ENCODE measurements around the gene HS6ST3. TPM values are rescaled to one million over a fixed set of nuclear protein-coding genes. Genes with fewer than 3 reads are reported as not detected.

HS6ST3 gene
- total RNA-seq, 2 donors from 2014 or later: not detected

GRCh38 chr13:96159725-96160124 is 69.8 kb downstream of the HS6ST3 start:
- ATAC-seq: no peak
- peaks cover 10 to 18% of the 10 kb centered on the region in 2 donors for H3K9me3 Mint-ChIP-seq

GRCh38 chr13:96161141-96161540 is 71.2 kb downstream of the HS6ST3 start:
- no peak for ATAC-seq
- Mint-ChIP-seq H3K27ac (no peak overlapping the region), H3K36me3 (peaks cover 0 to 4% of the 10 kb centered on the region in 2 donors), H3K9me3 (peaks cover 6 to 23% of the 10 kb centered on the region in 2 donors)
- DNase-seq (ENCODE audit: low spot score in 2 of 2): no peak

More at GRCh38 chr13:96159725-96160124, 69.8 kb downstream of the HS6ST3 start:
- no peak for DNase-seq (ENCODE audit: low spot score in 2 of 2)
- no peak overlapping the region for H3K27ac Mint-ChIP-seq
- peaks cover 0 to 4% of the 10 kb centered on the region in 2 donors for H3K36me3 Mint-ChIP-seq

DNA sequence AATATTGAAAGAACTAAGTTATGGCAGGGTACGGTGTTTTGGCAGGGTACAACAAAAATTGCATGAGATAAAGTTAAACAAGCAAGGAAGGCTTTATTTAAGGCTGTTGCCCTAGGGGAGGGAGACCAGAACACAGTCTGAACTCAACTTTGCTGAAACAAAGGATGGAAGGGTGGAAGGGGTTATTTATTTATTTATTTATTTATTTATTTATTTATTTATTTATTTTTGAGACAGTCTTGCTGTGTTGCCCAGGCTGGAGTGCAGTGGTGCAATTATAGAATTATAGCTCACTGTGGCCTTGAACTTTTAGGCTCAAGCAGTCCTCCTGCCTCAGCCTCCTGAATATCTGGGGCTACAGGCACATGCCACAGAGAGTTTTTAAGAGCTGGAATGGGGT is 75.9 kb downstream of the HS6ST3 start:
- DNase-seq (ENCODE audit: low spot score in 2 of 2) (no peak), ATAC-seq (no peak)
- no peaks in the 10 kb centered on the region for H3K36me3 Mint-ChIP-seq
- H3K9me3 Mint-ChIP-seq: peaks cover 0 to 23% of the 10 kb centered on the region in 2 donors
- no peak overlapping the region for H3K27ac Mint-ChIP-seq

DNA sequence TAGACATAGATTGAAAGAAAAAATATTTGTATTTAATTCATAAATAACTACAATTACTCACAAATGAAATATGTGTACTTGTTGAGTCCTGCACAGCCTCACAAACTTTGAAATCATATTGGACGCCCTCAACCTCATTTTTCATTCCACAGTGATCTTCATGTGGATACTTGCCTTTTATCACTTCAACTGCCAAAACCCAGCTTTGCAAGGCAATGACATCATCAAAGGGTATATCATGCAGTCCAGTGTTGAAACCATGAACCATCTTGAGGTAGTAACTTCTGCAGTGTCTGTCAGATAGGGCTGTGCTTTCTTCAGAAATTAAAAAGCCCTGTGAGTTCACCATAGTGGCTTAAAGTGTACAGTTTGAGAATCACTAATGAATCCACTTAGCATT is 82.2 kb downstream of the HS6ST3 start:
- H3K27ac Mint-ChIP-seq: no peak overlapping the region
- H3K9me3 Mint-ChIP-seq: peaks cover 0 to 8% of the 10 kb centered on the region in 2 donors
- H3K36me3 Mint-ChIP-seq: no peaks in the 10 kb centered on the region
- no peak for ATAC-seq
- DNase-seq (ENCODE audit: low spot score in 2 of 2): no peak

DNA sequence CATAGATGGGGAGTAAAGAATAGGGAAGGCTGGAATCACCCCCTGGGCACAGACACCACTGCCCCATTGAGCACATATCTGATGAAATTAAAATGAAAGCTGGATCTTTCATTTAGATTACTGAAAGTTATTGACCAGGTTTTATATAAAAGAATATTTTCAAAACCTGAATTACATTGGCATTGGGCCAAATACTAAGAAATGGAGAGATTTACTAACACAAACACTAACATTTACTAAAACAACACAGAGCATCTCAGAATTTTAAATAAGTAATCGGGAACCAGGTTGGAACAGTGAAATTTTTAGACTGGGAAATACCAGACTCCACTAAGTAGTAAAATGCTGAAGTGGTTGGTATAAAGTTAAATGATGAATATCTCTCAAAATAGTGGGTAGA is 88.9 kb downstream of the HS6ST3 start:
- no peak for ATAC-seq
- no peak for DNase-seq (ENCODE audit: low spot score in 2 of 2)
- no peak overlapping the region for H3K27ac Mint-ChIP-seq
- no peaks in the 10 kb centered on the region for H3K36me3 Mint-ChIP-seq
- H3K9me3 Mint-ChIP-seq: peaks cover 7 to 9% of the 10 kb centered on the region in 2 donors

DNA sequence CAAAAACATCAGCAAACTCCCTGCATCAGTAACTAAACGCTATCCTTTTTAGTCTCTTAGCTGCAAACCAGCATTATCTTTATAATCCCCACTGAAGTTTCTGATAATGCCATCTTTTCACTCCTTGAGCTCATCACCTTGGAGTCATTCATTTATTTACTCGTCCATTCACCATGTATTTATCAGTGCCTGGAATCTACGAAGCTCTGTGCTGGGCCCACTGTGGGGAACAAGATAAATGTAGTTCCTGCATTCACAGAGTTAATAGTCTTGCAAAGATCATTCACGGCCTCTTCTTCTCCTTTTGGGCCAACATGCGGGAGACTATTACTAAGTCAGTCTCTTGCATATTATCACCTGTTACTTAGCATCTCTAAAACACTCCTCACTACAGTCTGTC is 89.4 kb downstream of the HS6ST3 start:
- Mint-ChIP-seq H3K36me3 (peaks cover 0 to 1% of the 10 kb centered on the region in 2 donors), H3K27ac (no peak overlapping the region), H3K9me3 (peaks cover 9% of the 10 kb centered on the region in 2 donors)
- DNase-seq (ENCODE audit: low spot score in 2 of 2) (no peak), ATAC-seq (no peak)

GRCh38 chr13:96181911-96182310 is 92.0 kb downstream of the HS6ST3 start:
- peaks cover 9 to 13% of the 10 kb centered on the region in 2 donors for H3K9me3 Mint-ChIP-seq
- no peak for DNase-seq (ENCODE audit: low spot score in 2 of 2)
- no peak for ATAC-seq
- peaks cover 0 to 4% of the 10 kb centered on the region in 2 donors for H3K36me3 Mint-ChIP-seq
- H3K27ac Mint-ChIP-seq: no peak overlapping the region

- Mint-ChIP-seq H3K27ac (no peak overlapping the region), H3K9me3 (peaks cover 5 to 12% of the 10 kb centered on the region in 2 donors), H3K36me3 (peaks cover 0 to 4% of the 10 kb centered on the region in 2 donors)
- DNase-seq (ENCODE audit: low spot score in 2 of 2) (no peak), ATAC-seq (no peak)
Observed at GRCh38 chr13:96185818-96186217, 95.9 kb downstream of the HS6ST3 start.

- Mint-ChIP-seq H3K27ac (no peak overlapping the region), H3K9me3 (peaks cover 5 to 16% of the 10 kb centered on the region in 2 donors), H3K36me3 (no peaks in the 10 kb centered on the region)
- DNase-seq (ENCODE audit: low spot score in 2 of 2) (no peak), ATAC-seq (no peak)
Observed at GRCh38 chr13:96191367-96191766, 101.5 kb downstream of the HS6ST3 start.

DNA sequence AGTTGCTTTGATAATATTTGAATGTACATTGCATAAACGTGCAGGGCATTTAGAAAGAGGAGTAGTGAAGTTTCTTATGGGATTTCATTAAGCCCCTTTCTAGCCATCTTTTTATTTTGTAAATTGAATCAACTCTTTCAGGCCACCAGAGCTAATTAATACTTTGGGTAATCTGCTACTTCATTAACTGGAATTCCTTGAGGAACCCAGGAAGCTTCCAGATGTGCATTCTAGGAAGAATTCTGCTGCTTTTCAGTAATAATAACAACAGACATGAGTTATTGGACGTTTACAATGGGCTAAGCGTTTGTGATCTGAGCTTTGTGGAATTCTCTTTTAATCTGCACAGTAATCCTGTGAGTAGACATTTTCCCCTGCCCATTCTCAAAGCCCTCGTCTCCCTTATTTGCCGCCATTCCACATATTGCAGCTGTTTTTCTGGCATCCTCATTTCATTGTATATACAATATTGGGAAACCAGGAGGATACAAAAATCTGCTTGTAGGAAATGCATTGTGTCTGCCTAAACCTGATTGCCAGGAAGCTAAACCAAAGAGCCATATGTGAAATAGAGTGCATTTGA is 103.9 kb downstream of the HS6ST3 start:
- Mint-ChIP-seq H3K27ac (no peak overlapping the region), H3K36me3 (no peaks in the 10 kb centered on the region), H3K9me3 (peaks cover 8 to 16% of the 10 kb centered on the region in 2 donors)
- ATAC-seq: no peak
- no peak for DNase-seq (ENCODE audit: low spot score in 2 of 2)

DNA sequence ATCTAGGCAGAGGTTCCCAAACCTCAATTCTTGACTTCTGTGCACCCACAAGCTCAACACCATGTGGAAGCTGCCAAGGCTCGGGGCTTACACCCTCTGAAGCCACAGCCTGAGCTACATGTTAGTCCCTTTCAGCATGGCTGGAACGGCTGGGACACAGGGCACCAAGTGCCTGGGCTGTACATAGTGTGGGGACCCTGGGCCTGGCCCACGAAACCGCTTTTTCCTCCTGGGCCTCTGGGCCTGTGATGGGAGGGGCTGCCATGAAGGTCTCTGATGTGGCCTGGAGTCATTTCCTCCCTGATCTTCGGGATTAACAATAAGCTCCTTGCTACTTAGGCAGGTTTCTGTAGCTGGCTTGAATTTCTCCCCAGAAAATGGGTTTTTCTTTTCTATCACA is 108.1 kb downstream of the HS6ST3 start:
- Mint-ChIP-seq H3K36me3 (peaks cover 0 to 7% of the 10 kb centered on the region in 2 donors), H3K9me3 (peaks cover 18 to 20% of the 10 kb centered on the region in 2 donors), H3K27ac (no peak overlapping the region)
- DNase-seq (ENCODE audit: low spot score in 2 of 2) (no peak), ATAC-seq (no peak)

DNA sequence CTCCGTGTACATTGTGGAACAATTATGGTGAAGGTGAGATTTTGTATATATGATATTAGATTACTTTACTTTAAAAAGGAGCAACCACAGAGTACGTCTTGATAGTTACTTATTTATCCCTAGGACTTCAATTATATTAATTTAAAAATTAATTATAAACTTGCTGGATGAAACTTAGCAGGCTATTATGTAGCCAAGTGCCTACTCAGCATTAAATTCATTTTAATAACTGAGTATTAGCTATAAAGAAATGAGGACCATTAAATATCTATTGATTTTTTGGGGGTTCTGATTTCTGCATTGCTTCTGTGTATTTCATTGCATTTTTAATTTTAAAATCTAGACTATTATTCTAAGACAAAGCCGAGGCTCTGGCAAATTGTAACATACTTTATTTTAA is 109.4 kb downstream of the HS6ST3 start:
- ATAC-seq: no peak
- peaks cover 18 to 20% of the 10 kb centered on the region in 2 donors for H3K9me3 Mint-ChIP-seq

DNA sequence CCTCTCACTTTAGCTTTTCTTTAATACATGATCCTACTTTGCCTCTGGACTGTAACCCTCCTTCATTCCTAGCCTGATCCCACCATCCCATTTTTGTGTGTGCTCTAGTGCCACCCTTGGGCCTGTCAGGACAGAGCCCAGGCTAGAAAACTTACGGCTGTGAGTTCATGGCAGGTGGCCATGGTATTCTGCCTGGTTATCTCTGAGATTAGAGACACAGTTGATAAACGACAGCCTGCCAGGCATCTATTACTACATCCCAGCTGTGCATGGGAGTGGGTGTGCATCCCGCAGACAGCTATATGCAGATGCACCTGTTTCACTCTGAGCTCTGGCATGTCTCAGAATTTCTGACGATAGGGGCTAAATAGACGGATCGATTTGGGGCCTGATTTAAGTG is 110.9 kb downstream of the HS6ST3 start:
- no peak for ATAC-seq
- Mint-ChIP-seq H3K9me3 (peaks cover 20 to 27% of the 10 kb centered on the region in 2 donors), H3K36me3 (peaks cover 0 to 9% of the 10 kb centered on the region in 2 donors), H3K27ac (no peak overlapping the region)
- no peak for DNase-seq (ENCODE audit: low spot score in 2 of 2)

More for the DNA sequence above, 109.4 kb downstream of the HS6ST3 start:
- H3K27ac Mint-ChIP-seq: no peak overlapping the region
- peaks cover 0 to 9% of the 10 kb centered on the region in 2 donors for H3K36me3 Mint-ChIP-seq
- DNase-seq (ENCODE audit: low spot score in 2 of 2): no peak

DNA sequence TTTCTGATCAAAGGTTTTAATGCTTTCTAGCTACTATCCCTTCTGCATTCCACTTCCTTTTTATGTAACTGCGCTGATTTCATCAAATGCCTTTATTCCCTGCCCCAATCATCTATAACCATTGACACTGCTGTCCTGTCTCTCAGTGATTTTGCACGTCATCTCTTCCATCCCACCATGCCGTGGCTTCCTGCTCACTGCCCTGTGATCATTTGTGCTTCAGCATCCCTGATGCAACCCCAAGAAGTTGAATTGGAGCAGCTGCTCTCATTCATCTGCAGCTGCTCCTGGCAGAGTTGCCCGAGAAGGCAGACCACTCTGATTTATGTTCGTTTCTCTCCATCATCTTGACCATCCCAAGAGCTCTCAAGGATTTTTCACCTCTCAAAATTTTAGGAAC is 112.4 kb downstream of the HS6ST3 start:
- H3K9me3 Mint-ChIP-seq: peaks cover 20 to 25% of the 10 kb centered on the region in 2 donors
- H3K36me3 Mint-ChIP-seq: peaks cover 0 to 9% of the 10 kb centered on the region in 2 donors
- DNase-seq (ENCODE audit: low spot score in 2 of 2): no peak
- no peak overlapping the region for H3K27ac Mint-ChIP-seq
- no peak for ATAC-seq

DNA sequence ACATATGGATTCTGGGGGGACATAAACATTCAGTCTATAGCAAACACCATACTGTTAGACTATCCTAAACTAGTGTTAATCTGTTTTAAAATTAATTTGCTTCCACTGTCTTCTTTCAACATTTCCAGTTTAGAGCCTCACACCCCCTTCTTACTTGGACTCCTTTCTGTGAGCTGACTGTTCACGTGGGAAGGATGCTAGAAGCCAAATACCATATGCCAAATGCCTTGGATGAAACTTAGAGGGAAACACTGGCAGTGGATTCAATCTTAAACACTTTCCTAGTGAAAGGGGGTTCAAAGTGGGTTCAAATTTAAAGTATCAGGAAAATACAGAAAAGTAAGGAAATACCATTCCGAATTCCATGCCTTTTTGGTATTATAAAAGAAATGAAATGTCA is 113.6 kb downstream of the HS6ST3 start:
- Mint-ChIP-seq H3K36me3 (peaks cover 0 to 9% of the 10 kb centered on the region in 2 donors), H3K27ac (no peak overlapping the region), H3K9me3 (peaks cover 20 to 25% of the 10 kb centered on the region in 2 donors)
- DNase-seq (ENCODE audit: low spot score in 2 of 2): no peak
- no peak for ATAC-seq

GRCh38 chr13:96214824-96215445 is 125.0 kb downstream of the HS6ST3 start:
- DNase-seq (ENCODE audit: low spot score in 2 of 2) (no peak), ATAC-seq (no peak)
- Mint-ChIP-seq H3K27ac (no peak overlapping the region), H3K36me3 (no peaks in the 10 kb centered on the region), H3K9me3 (peaks cover 6 to 25% of the 10 kb centered on the region in 2 donors)

GRCh38 chr13:96216543-96216942 is 126.6 kb downstream of the HS6ST3 start:
- ATAC-seq: no peak
- DNase-seq (ENCODE audit: low spot score in 2 of 2): no peak
- H3K36me3 Mint-ChIP-seq: no peaks in the 10 kb centered on the region
- H3K27ac Mint-ChIP-seq: no peak overlapping the region
- H3K9me3 Mint-ChIP-seq: peaks cover 6 to 25% of the 10 kb centered on the region in 2 donors

DNA sequence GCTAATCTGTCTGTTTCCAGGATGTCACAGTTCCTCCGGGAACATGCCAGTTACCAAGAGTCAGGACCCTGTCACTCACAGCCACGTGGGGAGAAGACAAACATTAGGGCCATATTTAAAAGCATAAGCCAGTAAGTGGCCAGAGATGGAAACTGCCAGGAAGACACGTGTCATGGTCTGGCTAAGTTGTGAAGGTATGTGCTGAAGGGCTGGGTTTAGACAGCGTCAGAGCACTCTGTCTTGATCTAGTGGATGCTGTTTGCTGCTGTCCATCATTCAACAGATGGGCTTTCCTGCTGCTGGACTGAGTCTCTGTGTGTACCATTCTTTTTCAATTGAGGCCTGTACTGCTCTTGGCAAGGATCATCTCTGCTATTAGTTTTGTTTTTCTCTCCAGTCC is 128.6 kb downstream of the HS6ST3 start:
- Mint-ChIP-seq H3K27ac (no peak overlapping the region), H3K36me3 (no peaks in the 10 kb centered on the region), H3K9me3 (peaks cover 6 to 25% of the 10 kb centered on the region in 2 donors)
- no peak for ATAC-seq
- no peak for DNase-seq (ENCODE audit: low spot score in 2 of 2)
